Coronary artery (tissue), 2 donors: ENCODE results near the gene LIPA.

Experiments used
- DNase-seq: peaks from one replicate; pipeline ENCODE4 v3.0.0-alpha.2; 2017; ENCODE audit warnings: low spot score
- H3K27ac ChIP-seq, 2 donors: fragments of 200-600 bp; sonication (generic); one replicate each; pipeline ENCODE4 v1.5.1; 2016 to 2019
- H3K4me3 ChIP-seq: fragments of 200-600 bp; sonication (generic); 2 replicates; pipeline ENCODE4 v1.5.1; 2016; ENCODE audit warnings: mild to moderate bottlenecking, moderate library complexity
- TF ChIP-seq, protein P1 (sequence below): fragments of 200-600 bp; sonication (generic); IDR thresholded peaks from one replicate; pipeline ENCODE4 v1.5.1; 2019; ENCODE audit warnings: antibody characterized with exemption

LIPA gene

GRCh38 chr10:89270153-89270483 is 18.5 kb upstream of the LIPA start:
- TF ChIP-seq, protein P1, sequence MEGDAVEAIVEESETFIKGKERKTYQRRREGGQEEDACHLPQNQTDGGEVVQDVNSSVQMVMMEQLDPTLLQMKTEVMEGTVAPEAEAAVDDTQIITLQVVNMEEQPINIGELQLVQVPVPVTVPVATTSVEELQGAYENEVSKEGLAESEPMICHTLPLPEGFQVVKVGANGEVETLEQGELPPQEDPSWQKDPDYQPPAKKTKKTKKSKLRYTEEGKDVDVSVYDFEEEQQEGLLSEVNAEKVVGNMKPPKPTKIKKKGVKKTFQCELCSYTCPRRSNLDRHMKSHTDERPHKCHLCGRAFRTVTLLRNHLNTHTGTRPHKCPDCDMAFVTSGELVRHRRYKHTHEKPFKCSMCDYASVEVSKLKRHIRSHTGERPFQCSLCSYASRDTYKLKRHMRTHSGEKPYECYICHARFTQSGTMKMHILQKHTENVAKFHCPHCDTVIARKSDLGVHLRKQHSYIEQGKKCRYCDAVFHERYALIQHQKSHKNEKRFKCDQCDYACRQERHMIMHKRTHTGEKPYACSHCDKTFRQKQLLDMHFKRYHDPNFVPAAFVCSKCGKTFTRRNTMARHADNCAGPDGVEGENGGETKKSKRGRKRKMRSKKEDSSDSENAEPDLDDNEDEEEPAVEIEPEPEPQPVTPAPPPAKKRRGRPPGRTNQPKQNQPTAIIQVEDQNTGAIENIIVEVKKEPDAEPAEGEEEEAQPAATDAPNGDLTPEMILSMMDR = no peak
- DNase-seq = no peak
- no peak overlapping the region for H3K4me3 ChIP-seq
- no peak overlapping the region for H3K27ac ChIP-seq

GRCh38 chr10:89269433-89270152 is 18.0 kb upstream of the LIPA start:
- TF ChIP-seq, protein P1 = no peak
- no peak for DNase-seq
- H3K27ac ChIP-seq = no peak overlapping the region
- no peak overlapping the region for H3K4me3 ChIP-seq

- H3K4me3 ChIP-seq = no peak overlapping the region
- DNase-seq = no peak
- no peak overlapping the region for H3K27ac ChIP-seq
- TF ChIP-seq, protein P1 = no peak
These were observed 15.3 kb upstream of the LIPA start for GRCh38 chr10:89266721-89267453.

- no peak for DNase-seq
- H3K4me3 ChIP-seq = no peak overlapping the region
- peak overlapping the region in 1 of 2 donors; percentile 23 for H3K27ac ChIP-seq
- TF ChIP-seq, protein P1 = no peak
These were observed 12.0 kb upstream of the LIPA start for GRCh38 chr10:89263531-89263930.

- no peak for DNase-seq
- no peak overlapping the region for H3K4me3 ChIP-seq
- TF ChIP-seq, protein P1 = no peak
- no peak overlapping the region for H3K27ac ChIP-seq
These were observed 11.5 kb upstream of the LIPA start for GRCh38 chr10:89263091-89263490.

DNA sequence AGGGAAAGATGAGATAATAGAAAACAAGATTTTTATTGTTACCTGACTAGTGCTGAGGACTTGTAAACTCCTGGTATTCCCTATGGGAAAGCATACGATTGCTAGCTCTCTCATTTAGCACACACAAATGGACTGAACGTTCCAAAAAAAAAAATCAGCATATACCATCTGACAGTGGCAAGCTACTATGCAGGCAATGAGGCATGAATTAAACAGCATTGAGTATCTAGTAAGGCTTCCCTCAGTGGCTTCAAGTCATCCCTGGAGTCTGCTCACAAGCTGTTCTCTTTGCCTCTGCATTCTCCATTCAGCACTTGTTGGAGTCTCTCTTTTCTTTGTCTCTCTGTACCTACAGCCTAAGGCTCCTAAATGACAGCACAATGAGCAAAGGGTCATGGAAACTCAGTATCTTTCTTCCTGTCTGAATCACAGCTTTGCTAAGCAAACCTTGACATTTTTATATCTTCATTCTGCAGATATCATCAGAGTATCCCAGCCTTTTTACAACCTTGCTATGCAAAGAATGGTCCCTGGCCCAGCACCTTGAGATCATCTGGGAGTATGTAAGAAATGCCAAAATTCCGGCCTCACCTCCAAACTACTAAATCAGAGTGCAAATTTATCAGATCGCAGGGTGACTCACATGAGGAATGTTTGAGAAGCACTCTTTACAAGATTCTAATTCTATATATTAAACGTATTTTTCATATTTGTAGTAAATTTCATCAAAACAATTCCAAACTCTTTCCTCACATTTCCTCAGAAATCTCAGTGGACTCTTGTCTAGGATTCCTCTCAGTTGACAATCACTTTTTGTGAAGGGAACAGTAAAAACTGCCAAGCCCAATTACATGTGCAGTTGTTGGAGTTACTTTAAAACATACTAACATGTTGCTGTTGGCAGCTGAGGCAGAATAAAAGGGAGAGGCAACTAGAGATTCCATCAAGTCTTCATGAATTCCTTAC is 10.8 kb upstream of the LIPA start:
- Histone ChIP-seq H3K4me3 (no peak overlapping the region), H3K27ac (peak overlapping the region in 1 of 2 donors; percentile 14)
- DNase-seq = no peak
- TF ChIP-seq, protein P1 = no peak
